IMR-90 (cell line): ENCODE data around the gene PDILT.

Experiments used
- BHLHE40 ChIP-seq: fragments of 150-350 bp; IDR thresholded peaks from 2 replicates; pipeline ENCODE4 v1.6.1; 2016; ENCODE audit warnings: mild to moderate bottlenecking, low read depth, low read length
- CTCF ChIP-seq: conservative IDR thresholded peaks from 2 replicates; pipeline ENCODE4 v1.5.1; 2012; ENCODE audit warnings: mild to moderate bottlenecking, low read depth, low read length, improper control_type of control experiment
- SMC3 ChIP-seq: fragments of 150-350 bp; IDR thresholded peaks from 2 replicates; pipeline ENCODE4 v1.6.1; 2016; ENCODE audit warnings: low read depth, mild to moderate bottlenecking, antibody characterized with exemption, low read length, moderate library complexity

- TF ChIP-seq CTCF (no peak), SMC3 (no peak), BHLHE40 (no peak)
Measured at GRCh38 chr16:20387978-20388377, 16.6 kb downstream of the PDILT start.
